ENCODE results near the gene ARHGEF11.

Gene ARHGEF11

DNA sequence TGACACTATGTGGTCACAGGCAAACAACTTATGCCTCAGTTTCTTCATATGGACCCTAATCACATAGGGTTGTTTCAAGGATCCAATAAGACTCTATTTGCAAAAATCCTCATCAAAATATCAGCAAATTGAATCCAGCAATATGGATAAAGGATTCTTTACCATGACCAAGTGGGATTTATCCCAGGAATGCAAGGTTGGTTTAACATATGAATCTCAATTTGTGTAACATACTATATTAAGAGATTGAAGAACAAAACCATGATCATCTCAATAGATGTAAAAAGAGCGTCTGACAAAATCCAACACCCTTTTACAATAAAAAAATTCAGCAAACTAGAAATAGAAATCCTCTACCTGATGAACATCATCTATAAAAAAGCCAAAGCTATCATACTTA lies 23.9 kb downstream of the ARHGEF11 start:
- TF ChIP-seq, protein P1, sequence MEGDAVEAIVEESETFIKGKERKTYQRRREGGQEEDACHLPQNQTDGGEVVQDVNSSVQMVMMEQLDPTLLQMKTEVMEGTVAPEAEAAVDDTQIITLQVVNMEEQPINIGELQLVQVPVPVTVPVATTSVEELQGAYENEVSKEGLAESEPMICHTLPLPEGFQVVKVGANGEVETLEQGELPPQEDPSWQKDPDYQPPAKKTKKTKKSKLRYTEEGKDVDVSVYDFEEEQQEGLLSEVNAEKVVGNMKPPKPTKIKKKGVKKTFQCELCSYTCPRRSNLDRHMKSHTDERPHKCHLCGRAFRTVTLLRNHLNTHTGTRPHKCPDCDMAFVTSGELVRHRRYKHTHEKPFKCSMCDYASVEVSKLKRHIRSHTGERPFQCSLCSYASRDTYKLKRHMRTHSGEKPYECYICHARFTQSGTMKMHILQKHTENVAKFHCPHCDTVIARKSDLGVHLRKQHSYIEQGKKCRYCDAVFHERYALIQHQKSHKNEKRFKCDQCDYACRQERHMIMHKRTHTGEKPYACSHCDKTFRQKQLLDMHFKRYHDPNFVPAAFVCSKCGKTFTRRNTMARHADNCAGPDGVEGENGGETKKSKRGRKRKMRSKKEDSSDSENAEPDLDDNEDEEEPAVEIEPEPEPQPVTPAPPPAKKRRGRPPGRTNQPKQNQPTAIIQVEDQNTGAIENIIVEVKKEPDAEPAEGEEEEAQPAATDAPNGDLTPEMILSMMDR (IDR thresholded peaks at IDR 0.05; ENCODE audit: low read depth, low read length, poor library complexity, severe bottlenecking) = no peak
- no peak for TF ChIP-seq EZH2phosphoT487 (IDR thresholded peaks at IDR 0.05; ENCODE audit: borderline replicate concordance, low read length)

DNA sequence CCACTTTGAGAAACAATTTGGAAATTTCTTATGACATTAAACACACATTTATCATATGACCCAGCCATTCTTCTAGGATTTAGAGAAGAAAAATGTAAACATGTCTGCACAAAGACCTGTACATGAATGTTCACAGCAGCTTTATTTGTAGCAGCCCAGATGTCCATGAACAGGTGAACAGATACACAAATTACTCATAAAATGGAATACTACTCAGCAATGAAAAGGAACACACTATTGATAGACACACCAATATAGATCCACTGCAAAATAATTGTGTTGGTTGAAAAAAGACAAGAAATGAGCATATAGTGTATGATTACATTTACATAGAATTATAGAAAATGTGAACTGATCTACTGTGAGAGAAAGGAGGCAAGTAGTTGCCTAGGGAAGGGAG lies 26.1 kb downstream of the ARHGEF11 start:
- no peak for TF ChIP-seq EZH2phosphoT487 (IDR thresholded peaks at IDR 0.05; ENCODE audit: borderline replicate concordance, low read length)
- TF ChIP-seq, protein P1 (IDR thresholded peaks at IDR 0.05; ENCODE audit: low read depth, low read length, poor library complexity, severe bottlenecking) = no peak
- H3K27ac ChIP-seq (ENCODE audit: low read depth, low read length) = no peak overlapping the region
- H3K9me2 ChIP-seq (replicated peaks; ENCODE audit: control insufficient read depth, low read length) = no peaks in the 10 kb centered on the region
- H3K4me1 ChIP-seq (ENCODE audit: control insufficient read depth, low read length) = no peaks in the 10 kb centered on the region
- no peaks in the 10 kb centered on the region for H3K27me3 ChIP-seq (ENCODE audit: control insufficient read depth, low read length)
- H3K4me2 ChIP-seq (ENCODE audit: low read length) = no peak overlapping the region
- H3K4me3 ChIP-seq (ENCODE audit: low read length) = no peak overlapping the region
- H3F3A ChIP-seq (ENCODE audit: control insufficient read depth, insufficient read depth) = no peaks in the 10 kb centered on the region
- H3K79me2 ChIP-seq (ENCODE audit: control insufficient read depth, low read length) = no peaks in the 10 kb centered on the region
- H4K20me1 ChIP-seq (ENCODE audit: control insufficient read depth, insufficient read depth, low read depth, low read length) = no peaks in the 10 kb centered on the region
- peaks cover 20% of the 10 kb centered on the region; the same call in 1 of the 2 replicates for H3K9me3 ChIP-seq (ENCODE audit: control insufficient read depth, insufficient read depth, low read length)
- no peaks in the 10 kb centered on the region for H3K36me3 ChIP-seq (ENCODE audit: control insufficient read depth, low read length)

More for the DNA sequence above, 23.9 kb downstream of the ARHGEF11 start:
- Histone ChIP-seq H3K4me3 (ENCODE audit: low read length) (no peak overlapping the region), H4K20me1 (ENCODE audit: control insufficient read depth, insufficient read depth, low read depth, low read length) (no peaks in the 10 kb centered on the region), H3K9me2 (replicated peaks; ENCODE audit: control insufficient read depth, low read length) (no peaks in the 10 kb centered on the region), H3K27ac (ENCODE audit: low read depth, low read length) (no peak overlapping the region), H3K79me2 (ENCODE audit: control insufficient read depth, low read length) (no peaks in the 10 kb centered on the region), H3K4me2 (ENCODE audit: low read length) (no peak overlapping the region), H3K36me3 (ENCODE audit: control insufficient read depth, low read length) (no peaks in the 10 kb centered on the region), H3K9me3 (ENCODE audit: control insufficient read depth, insufficient read depth, low read length) (peaks cover 20% of the 10 kb centered on the region; the same call in 1 of the 2 replicates), H3K27me3 (ENCODE audit: control insufficient read depth, low read length) (no peaks in the 10 kb centered on the region), H3K4me1 (ENCODE audit: control insufficient read depth, low read length) (no peaks in the 10 kb centered on the region), H3F3A (ENCODE audit: control insufficient read depth, insufficient read depth) (no peaks in the 10 kb centered on the region)

DNA sequence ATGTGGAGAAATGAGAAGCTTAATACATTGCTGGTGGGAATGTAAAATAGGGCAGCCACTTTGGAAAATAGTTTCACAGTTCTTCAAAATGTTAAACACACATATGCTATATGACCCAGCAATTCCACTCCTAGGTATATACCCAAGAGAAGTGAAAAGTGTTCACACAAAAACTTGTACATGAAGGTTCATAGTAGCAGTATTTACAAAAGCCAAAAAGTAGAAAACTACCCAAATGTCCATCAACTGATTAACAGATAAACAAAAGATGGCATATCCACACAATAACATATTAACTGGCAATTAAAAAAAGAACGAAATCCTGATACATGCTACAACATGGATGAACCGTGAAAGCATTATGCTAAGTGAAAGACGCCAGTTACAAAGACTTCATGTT lies 33.7 kb downstream of the ARHGEF11 start:
- H3K4me2 ChIP-seq (ENCODE audit: low read length) = no peak overlapping the region
- TF ChIP-seq EZH2phosphoT487 (IDR thresholded peaks at IDR 0.05; ENCODE audit: borderline replicate concordance, low read length) = no peak
- TF ChIP-seq, protein P1 (IDR thresholded peaks at IDR 0.05; ENCODE audit: low read depth, low read length, poor library complexity, severe bottlenecking) = no peak
- no peak overlapping the region for H3K4me3 ChIP-seq (ENCODE audit: low read length)
- H3K27ac ChIP-seq (ENCODE audit: low read depth, low read length) = no peak overlapping the region
- H3K4me1 ChIP-seq (ENCODE audit: control insufficient read depth, low read length) = no peaks in the 10 kb centered on the region
- no peaks in the 10 kb centered on the region for H3K9me2 ChIP-seq (replicated peaks; ENCODE audit: control insufficient read depth, low read length)
- H3K36me3 ChIP-seq (ENCODE audit: control insufficient read depth, low read length) = no peaks in the 10 kb centered on the region
- H3F3A ChIP-seq (ENCODE audit: control insufficient read depth, insufficient read depth) = no peaks in the 10 kb centered on the region
- no peaks in the 10 kb centered on the region; the same call in 1 of the 2 replicates for H4K20me1 ChIP-seq (ENCODE audit: control insufficient read depth, insufficient read depth, low read depth, low read length)
- peaks cover 3% of the 10 kb centered on the region; the same call in 1 of the 2 replicates for H3K27me3 ChIP-seq (ENCODE audit: control insufficient read depth, low read length)
- no peaks in the 10 kb centered on the region for H3K9me3 ChIP-seq (ENCODE audit: control insufficient read depth, insufficient read depth, low read length)
- no peaks in the 10 kb centered on the region for H3K79me2 ChIP-seq (ENCODE audit: control insufficient read depth, low read length)

All from DOHH2 (cell line).